PC-9 (cell line): ENCODE results near the gene RFTN1. TPM values are rescaled to one million over a fixed set of nuclear protein-coding genes. Genes with fewer than 3 reads are reported as not detected.

ENCODE experiments used
- BruUV-seq: library from RNA; stranded (reverse); fragments of 400-500 nt; replicated peaks from 2 replicates; lab custom pipeline; 2021; lab: Mats Ljungman, UMichigan
- CTCF ChIA-PET: fragments of 300-600 bp; sonication (Branson Sonifier 250); formaldehyde crosslinking; loops from one replicate; lab custom pipeline; 2022; ENCODE audit warnings: antibody characterized with exemption; lab: Charles Lee
- POLR2A ChIA-PET: fragments of 300-600 bp; sonication (Branson Sonifier 250); formaldehyde crosslinking; loops from one replicate; lab custom pipeline; 2022; ENCODE audit warnings: antibody characterized with exemption; ENCODE audit not compliant: unreplicated experiment; lab: Charles Lee
- DNase-seq, 2 experiments: peaks; one replicate each; pipeline versions ENCODE4 v3.0.0 to v3.0.0-alpha.2; 2015 to 2022; ENCODE audit warnings: mixed read lengths in 1 of 2
- H2AFZ ChIP-seq: fragments of 200-600 bp; sonication (generic); 2 replicates; pipeline ENCODE4 v1.8.1; 2017; ENCODE audit warnings: antibody characterized with exemption
- H3F3A ChIP-seq: fragments of 200-600 bp; sonication (generic); 2 replicates; pipeline ENCODE4 v1.8.1; 2017; ENCODE audit warnings: antibody characterized with exemption, mild to moderate bottlenecking, low read depth; ENCODE audit not compliant: insufficient read depth
- H3K27ac ChIP-seq: fragments of 200-600 bp; sonication (generic); 2 replicates; pipeline ENCODE4 v1.6.1; 2016; ENCODE audit warnings: mixed run types
- H3K27me3 ChIP-seq: fragments of 200-600 bp; sonication (generic); 2 replicates; pipeline ENCODE4 v1.6.1; 2016; ENCODE audit warnings: low read depth, mixed run types; ENCODE audit not compliant: insufficient read depth
- H3K36me3 ChIP-seq: fragments of 200-600 bp; sonication (generic); 2 replicates; pipeline ENCODE4 v1.6.1; 2016; ENCODE audit warnings: low read depth, mixed run types
- H3K4me1 ChIP-seq: fragments of 200-600 bp; sonication (generic); replicated peaks from 2 replicates; pipeline ENCODE4 v1.6.1; 2016; ENCODE audit warnings: mixed run types; ENCODE audit not compliant: insufficient read depth
- H3K4me2 ChIP-seq: fragments of 200-600 bp; sonication (generic); 2 replicates; pipeline ENCODE4 v1.6.1; 2017; ENCODE audit warnings: mixed run types
- H3K4me3 ChIP-seq: fragments of 200-600 bp; sonication (generic); 2 replicates; pipeline ENCODE4 v1.6.1; 2016; ENCODE audit warnings: mixed run types
- H3K79me2 ChIP-seq: fragments of 200-600 bp; sonication (generic); 2 replicates; pipeline ENCODE4 v1.6.1; 2017; ENCODE audit warnings: low read depth, mixed run types
- H3K9me2 ChIP-seq: fragments of 200-600 bp; sonication (generic); 2 replicates; pipeline ENCODE4 v1.8.1; 2017; ENCODE audit warnings: mild to moderate bottlenecking; ENCODE audit not compliant: insufficient read depth
- H3K9me3 ChIP-seq: fragments of 200-600 bp; sonication (generic); 2 replicates; pipeline ENCODE4 v1.8.1; 2016; ENCODE audit warnings: low read depth; ENCODE audit not compliant: insufficient read depth
- H4K20me1 ChIP-seq: fragments of 200-600 bp; sonication (generic); 2 replicates; pipeline ENCODE4 v1.8.1; 2017; ENCODE audit not compliant: insufficient read depth
- EZH2 ChIP-seq: fragments of 200-600 bp; sonication (generic); IDR thresholded peaks from 2 replicates; pipeline ENCODE4 v1.8.0; 2017; ENCODE audit warnings: antibody characterized with exemption, low read depth
- intact Hi-C: fragments of 100-400 bp; cut with micrococcal nuclease; formaldehyde crosslinking; loops from one replicate; pipeline ENCODE4 v1.10.0; 2022; ENCODE audit not compliant: unreplicated experiment
- total RNA-seq: library from RNA; stranded (reverse); gene quantifications from 2 replicates; pipeline ENCODE4 v1.2.3, GENCODE V29; 2021
- TF ChIP-seq, protein P1 (sequence below): fragments of 200-600 bp; sonication (generic); conservative IDR thresholded peaks from 2 replicates; pipeline ENCODE4 v1.6.1; 2017; ENCODE audit warnings: mixed run types, antibody characterized with exemption, mild to moderate bottlenecking, moderate library complexity

The RFTN1 gene
- total RNA-seq, 1 experiment from 2014 or later = 0.41 TPM

DNA sequence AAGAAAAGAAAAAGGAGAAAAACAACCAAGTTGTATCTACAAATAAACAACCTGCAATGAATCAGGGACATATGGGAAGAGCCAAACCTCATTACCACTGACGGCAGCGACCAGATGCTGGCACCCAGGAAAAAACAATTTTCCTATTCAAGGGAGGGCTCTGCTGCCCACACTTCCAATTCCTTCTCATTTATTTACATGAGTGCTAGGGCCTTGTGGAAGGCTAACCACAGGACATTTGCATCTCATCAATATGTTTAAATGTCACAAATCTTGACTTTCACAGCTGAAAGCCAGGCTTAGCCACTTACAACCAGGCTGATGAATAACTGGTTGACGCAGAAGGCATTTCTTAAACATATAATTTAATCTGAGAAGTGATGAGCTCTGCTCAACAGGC, 36.0 kb downstream of the RFTN1 start:
- Histone ChIP-seq H3K79me2 (no peaks in the 10 kb centered on the region), H3K9me3 (no peaks in the 10 kb centered on the region), H3F3A (no peaks in the 10 kb centered on the region), H3K36me3 (no peaks in the 10 kb centered on the region), H3K27me3 (no peaks in the 10 kb centered on the region), H2AFZ (no peak overlapping the region), H3K4me2 (no peak overlapping the region), H3K9me2 (no peaks in the 10 kb centered on the region), H3K4me3 (no peak overlapping the region), H4K20me1 (no peaks in the 10 kb centered on the region), H3K4me1 (no peaks in the 10 kb centered on the region), H3K27ac (no peak overlapping the region)
- ChIA-PET CTCF (no interaction called here), POLR2A (no interaction called here)
- no peak for TF ChIP-seq EZH2
- TF ChIP-seq, protein P1, sequence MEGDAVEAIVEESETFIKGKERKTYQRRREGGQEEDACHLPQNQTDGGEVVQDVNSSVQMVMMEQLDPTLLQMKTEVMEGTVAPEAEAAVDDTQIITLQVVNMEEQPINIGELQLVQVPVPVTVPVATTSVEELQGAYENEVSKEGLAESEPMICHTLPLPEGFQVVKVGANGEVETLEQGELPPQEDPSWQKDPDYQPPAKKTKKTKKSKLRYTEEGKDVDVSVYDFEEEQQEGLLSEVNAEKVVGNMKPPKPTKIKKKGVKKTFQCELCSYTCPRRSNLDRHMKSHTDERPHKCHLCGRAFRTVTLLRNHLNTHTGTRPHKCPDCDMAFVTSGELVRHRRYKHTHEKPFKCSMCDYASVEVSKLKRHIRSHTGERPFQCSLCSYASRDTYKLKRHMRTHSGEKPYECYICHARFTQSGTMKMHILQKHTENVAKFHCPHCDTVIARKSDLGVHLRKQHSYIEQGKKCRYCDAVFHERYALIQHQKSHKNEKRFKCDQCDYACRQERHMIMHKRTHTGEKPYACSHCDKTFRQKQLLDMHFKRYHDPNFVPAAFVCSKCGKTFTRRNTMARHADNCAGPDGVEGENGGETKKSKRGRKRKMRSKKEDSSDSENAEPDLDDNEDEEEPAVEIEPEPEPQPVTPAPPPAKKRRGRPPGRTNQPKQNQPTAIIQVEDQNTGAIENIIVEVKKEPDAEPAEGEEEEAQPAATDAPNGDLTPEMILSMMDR = no peak
- no peak for DNase-seq
- BruUV-seq = no TSS peak
- intact Hi-C loops = no loop called here

GRCh38 chr3:16477056-16477455, 36.4 kb downstream of the RFTN1 start:
- H3K4me3 ChIP-seq = no peak overlapping the region
- no peaks in the 10 kb centered on the region for H3K27me3 ChIP-seq
- POLR2A ChIA-PET = no interaction called here

GRCh38 chr3:16476636-16477035, 36.9 kb downstream of the RFTN1 start:
- Histone ChIP-seq H3K27ac (no peak overlapping the region), H3K4me1 (no peaks in the 10 kb centered on the region), H3K27me3 (no peaks in the 10 kb centered on the region), H3K9me3 (no peaks in the 10 kb centered on the region), H3K36me3 (no peaks in the 10 kb centered on the region), H2AFZ (no peak overlapping the region), H3K4me2 (no peak overlapping the region), H3F3A (no peaks in the 10 kb centered on the region), H3K9me2 (no peaks in the 10 kb centered on the region), H4K20me1 (no peaks in the 10 kb centered on the region), H3K4me3 (no peak overlapping the region), H3K79me2 (no peaks in the 10 kb centered on the region)
- intact Hi-C loops = no loop called here
- DNase-seq = no peak
- no TSS peak for BruUV-seq
- TF ChIP-seq, protein P1 = no peak
- TF ChIP-seq EZH2 = no peak
- ChIA-PET POLR2A (no interaction called here), CTCF (no interaction called here)

More at GRCh38 chr3:16477056-16477455, 36.4 kb downstream of the RFTN1 start:
- CTCF ChIA-PET = no interaction called here
- Histone ChIP-seq H3K9me3 (no peaks in the 10 kb centered on the region), H3K79me2 (no peaks in the 10 kb centered on the region), H3K27ac (no peak overlapping the region), H3K9me2 (no peaks in the 10 kb centered on the region), H3K36me3 (no peaks in the 10 kb centered on the region), H3F3A (no peaks in the 10 kb centered on the region), H4K20me1 (no peaks in the 10 kb centered on the region), H3K4me1 (no peaks in the 10 kb centered on the region), H2AFZ (no peak overlapping the region), H3K4me2 (no peak overlapping the region)
- intact Hi-C loops = no loop called here
- no peak for DNase-seq
- no TSS peak for BruUV-seq
- TF ChIP-seq, protein P1 = no peak
- no peak for TF ChIP-seq EZH2
